ENCODE data around the gene L3MBTL4. TPM values are rescaled to one million over a fixed set of nuclear protein-coding genes. Genes with fewer than 3 reads are reported as not detected.
"Not testable (repeated sequence)": the region's sequence is repeated elsewhere in the genome, so short reads cannot be mapped to it uniquely, and the experiment has no call there.

L3MBTL4 gene
- total and polyA plus RNA-seq, 4 donors: 2.3 to 15.0 (median 5.0) TPM

DNA sequence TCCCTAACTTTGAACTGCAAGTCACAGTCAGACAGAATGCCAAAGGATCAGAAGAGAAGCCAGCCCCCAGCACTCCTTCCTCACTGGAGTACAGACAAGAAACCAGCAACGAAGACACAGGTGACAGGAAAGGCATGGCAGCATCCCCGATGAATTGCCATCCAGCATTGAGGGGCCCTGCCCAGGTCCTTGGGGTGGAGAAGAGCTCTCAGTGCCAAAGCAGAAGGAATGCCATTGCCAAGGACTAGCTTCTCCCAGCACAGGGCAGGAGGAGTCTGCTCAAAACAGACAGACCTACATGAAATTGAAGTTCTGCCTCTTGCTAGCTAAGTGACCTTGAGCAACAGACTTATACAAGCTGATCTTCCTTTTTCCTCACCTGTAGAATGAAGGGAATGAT is 220.1 kb downstream of the L3MBTL4 start (continued):
- TF ChIP-seq, protein P1, sequence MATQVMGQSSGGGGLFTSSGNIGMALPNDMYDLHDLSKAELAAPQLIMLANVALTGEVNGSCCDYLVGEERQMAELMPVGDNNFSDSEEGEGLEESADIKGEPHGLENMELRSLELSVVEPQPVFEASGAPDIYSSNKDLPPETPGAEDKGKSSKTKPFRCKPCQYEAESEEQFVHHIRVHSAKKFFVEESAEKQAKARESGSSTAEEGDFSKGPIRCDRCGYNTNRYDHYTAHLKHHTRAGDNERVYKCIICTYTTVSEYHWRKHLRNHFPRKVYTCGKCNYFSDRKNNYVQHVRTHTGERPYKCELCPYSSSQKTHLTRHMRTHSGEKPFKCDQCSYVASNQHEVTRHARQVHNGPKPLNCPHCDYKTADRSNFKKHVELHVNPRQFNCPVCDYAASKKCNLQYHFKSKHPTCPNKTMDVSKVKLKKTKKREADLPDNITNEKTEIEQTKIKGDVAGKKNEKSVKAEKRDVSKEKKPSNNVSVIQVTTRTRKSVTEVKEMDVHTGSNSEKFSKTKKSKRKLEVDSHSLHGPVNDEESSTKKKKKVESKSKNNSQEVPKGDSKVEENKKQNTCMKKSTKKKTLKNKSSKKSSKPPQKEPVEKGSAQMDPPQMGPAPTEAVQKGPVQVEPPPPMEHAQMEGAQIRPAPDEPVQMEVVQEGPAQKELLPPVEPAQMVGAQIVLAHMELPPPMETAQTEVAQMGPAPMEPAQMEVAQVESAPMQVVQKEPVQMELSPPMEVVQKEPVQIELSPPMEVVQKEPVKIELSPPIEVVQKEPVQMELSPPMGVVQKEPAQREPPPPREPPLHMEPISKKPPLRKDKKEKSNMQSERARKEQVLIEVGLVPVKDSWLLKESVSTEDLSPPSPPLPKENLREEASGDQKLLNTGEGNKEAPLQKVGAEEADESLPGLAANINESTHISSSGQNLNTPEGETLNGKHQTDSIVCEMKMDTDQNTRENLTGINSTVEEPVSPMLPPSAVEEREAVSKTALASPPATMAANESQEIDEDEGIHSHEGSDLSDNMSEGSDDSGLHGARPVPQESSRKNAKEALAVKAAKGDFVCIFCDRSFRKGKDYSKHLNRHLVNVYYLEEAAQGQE (IDR thresholded peaks at IDR 0.05): no peak
- TF ChIP-seq, protein P2, sequence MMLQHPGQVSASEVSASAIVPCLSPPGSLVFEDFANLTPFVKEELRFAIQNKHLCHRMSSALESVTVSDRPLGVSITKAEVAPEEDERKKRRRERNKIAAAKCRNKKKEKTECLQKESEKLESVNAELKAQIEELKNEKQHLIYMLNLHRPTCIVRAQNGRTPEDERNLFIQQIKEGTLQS (IDR thresholded peaks at IDR 0.05): no peak
- no peak for TF ChIP-seq GABPA (IDR thresholded peaks at IDR 0.05 in 1 of 2, conservative IDR thresholded peaks at IDR 0.05 in 1 of 2)
- TF ChIP-seq TAF1 (conservative IDR thresholded peaks at IDR 0.05): no peak
- no peak for TF ChIP-seq HNF4G (IDR thresholded peaks at IDR 0.05)
- no peak for TF ChIP-seq SP1 (IDR thresholded peaks at IDR 0.05)

DNA sequence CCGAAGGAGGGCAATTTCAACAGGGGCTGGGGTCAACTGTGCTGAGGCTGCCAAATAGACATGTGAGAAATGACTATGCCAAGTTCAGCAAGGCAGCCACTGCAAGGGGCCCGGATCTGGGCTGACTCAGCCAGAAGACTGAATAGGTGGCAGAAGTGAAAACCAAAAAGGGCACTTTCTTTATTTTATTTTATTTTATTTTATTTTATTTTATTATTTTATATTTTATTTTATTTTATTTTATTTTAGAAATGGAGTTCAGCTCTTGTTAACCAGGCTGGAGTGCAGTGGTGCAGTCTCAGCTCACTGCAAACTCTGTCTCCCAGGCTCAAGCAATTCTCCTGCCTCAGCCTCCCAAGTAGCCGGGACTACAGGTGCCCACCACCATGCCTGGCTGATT is 228.9 kb downstream of the L3MBTL4 start:
- not testable (repeated sequence) for H3K27ac ChIP-seq (ENCODE audit: low read depth in 1 of 2, low read length in 2 of 2); H3K4me3 ChIP-seq (ENCODE audit: low read depth in 1 of 3, low read length in 3 of 3); DNase-seq (ENCODE audit: low spot score); H3K36me3 ChIP-seq (ENCODE audit: control insufficient read depth in 4 of 4, insufficient read depth in 3 of 4, low read depth in 1 of 4, low read length in 3 of 4); H3K27me3 ChIP-seq (ENCODE audit: control insufficient read depth in 4 of 4, insufficient read depth in 4 of 4, low read length in 3 of 4); H3K4me1 ChIP-seq (ENCODE audit: control insufficient read depth in 4 of 4, insufficient read depth in 4 of 4, low read length in 3 of 4); H3K9me3 ChIP-seq (ENCODE audit: control insufficient read depth in 4 of 4, low read length in 3 of 4); H3K9ac ChIP-seq (ENCODE audit: low read depth in 1 of 2, low read length in 2 of 2)
- 97% methylated on average over 3 of the region's 3 CpGs for WGBS

DNA sequence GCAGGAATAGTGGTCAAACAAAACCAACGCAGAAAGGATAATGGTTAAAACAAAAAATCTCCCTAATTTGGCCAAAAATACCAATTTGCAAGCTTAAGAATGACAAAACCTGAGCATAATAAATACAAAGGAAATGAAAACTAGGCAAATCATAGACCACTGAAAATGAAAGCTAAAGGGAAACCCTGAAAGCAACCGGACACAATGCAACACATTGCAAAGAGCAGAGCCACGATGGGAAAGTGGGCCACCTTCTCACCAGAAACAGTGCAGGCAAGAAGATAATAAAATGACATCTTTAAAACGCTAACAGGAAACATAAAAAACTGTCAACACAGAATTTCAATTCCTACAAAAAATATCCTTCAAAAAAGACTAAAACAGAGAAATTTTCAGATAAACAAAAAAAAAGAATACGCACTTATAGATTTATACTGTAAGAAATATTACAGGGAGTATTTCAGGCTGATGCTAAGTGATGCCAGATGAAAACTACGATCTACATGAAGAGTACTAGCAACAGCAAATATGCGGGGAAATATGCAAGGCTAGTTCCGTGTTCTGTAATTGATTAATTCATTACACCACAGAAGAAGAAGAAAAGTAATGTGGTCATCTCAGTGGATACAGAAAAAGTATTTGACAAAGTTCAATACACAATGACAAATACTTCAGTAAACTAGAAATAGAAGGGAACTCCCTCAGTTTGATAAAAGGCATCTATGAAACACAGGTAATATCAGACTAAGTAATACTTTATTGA is 239.5 kb downstream of the L3MBTL4 start:
- Histone ChIP-seq H3K9ac (ENCODE audit: low read depth in 1 of 2, low read length in 2 of 2) (no peak overlapping the region), H3K27ac (ENCODE audit: low read depth in 1 of 2, low read length in 2 of 2) (no peak overlapping the region), H3K27me3 (ENCODE audit: control insufficient read depth in 4 of 4, insufficient read depth in 4 of 4, low read length in 3 of 4) (no peaks in the 10 kb centered on the region), H3K36me3 (ENCODE audit: control insufficient read depth in 4 of 4, insufficient read depth in 3 of 4, low read depth in 1 of 4, low read length in 3 of 4) (peaks cover 0 to 5% (median 3%) of the 10 kb centered on the region in 4 donors), H3K9me3 (ENCODE audit: control insufficient read depth in 4 of 4, low read length in 3 of 4) (no peaks in the 10 kb centered on the region), H3K4me1 (ENCODE audit: control insufficient read depth in 4 of 4, insufficient read depth in 4 of 4, low read length in 3 of 4) (peaks cover 0 to 2% (median 0%) of the 10 kb centered on the region in 4 donors), H3K4me3 (ENCODE audit: low read depth in 1 of 3, low read length in 3 of 3) (no peak overlapping the region)
- TF ChIP-seq HNF4A (conservative IDR thresholded peaks at IDR 0.05): no peak
- TF ChIP-seq TAF1 (conservative IDR thresholded peaks at IDR 0.05): no peak
- TF ChIP-seq GABPA (IDR thresholded peaks at IDR 0.05 in 1 of 2, conservative IDR thresholded peaks at IDR 0.05 in 1 of 2): no peak
- no peak for TF ChIP-seq RXRA (IDR thresholded peaks at IDR 0.05)
- TF ChIP-seq, protein P3, sequence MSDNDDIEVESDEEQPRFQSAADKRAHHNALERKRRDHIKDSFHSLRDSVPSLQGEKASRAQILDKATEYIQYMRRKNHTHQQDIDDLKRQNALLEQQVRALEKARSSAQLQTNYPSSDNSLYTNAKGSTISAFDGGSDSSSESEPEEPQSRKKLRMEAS (IDR thresholded peaks at IDR 0.05): no peak
- TF ChIP-seq, protein P4, sequence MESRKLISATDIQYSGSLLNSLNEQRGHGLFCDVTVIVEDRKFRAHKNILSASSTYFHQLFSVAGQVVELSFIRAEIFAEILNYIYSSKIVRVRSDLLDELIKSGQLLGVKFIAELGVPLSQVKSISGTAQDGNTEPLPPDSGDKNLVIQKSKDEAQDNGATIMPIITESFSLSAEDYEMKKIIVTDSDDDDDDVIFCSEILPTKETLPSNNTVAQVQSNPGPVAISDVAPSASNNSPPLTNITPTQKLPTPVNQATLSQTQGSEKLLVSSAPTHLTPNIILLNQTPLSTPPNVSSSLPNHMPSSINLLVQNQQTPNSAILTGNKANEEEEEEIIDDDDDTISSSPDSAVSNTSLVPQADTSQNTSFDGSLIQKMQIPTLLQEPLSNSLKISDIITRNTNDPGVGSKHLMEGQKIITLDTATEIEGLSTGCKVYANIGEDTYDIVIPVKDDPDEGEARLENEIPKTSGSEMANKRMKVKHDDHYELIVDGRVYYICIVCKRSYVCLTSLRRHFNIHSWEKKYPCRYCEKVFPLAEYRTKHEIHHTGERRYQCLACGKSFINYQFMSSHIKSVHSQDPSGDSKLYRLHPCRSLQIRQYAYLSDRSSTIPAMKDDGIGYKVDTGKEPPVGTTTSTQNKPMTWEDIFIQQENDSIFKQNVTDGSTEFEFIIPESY (IDR thresholded peaks at IDR 0.05): no peak
- TF ChIP-seq HNF4G (IDR thresholded peaks at IDR 0.05): no peak
- no peak for TF ChIP-seq NR2F2 (IDR thresholded peaks at IDR 0.05)
- DNase-seq (ENCODE audit: low spot score): no peak
- WGBS: 92% methylated on average over 8 of the region's 8 CpGs

Measured in liver (tissue), 9 donors.